PC-3 (cell line): ENCODE measurements around the gene FLT3. TPM values are rescaled to one million over a fixed set of nuclear protein-coding genes. Genes with fewer than 3 reads are reported as not detected.

ENCODE experiments used
- ATAC-seq: fragments of 200-7000 bp; cut with Tn5 transposase; 2 replicates; pipeline ENCODE4 v1.9.1; 2020; ENCODE audit warnings: mild to moderate bottlenecking, moderate library complexity
- BruUV-seq: library from RNA; stranded (reverse); fragments of 400-500 nt; replicated peaks from 2 replicates; lab custom pipeline; 2021; lab: Mats Ljungman, UMichigan
- CTCF ChIA-PET: fragments of 300-600 bp; sonication (Branson Sonifier 250); formaldehyde crosslinking; loops from one replicate; lab custom pipeline; 2022; ENCODE audit warnings: antibody characterized with exemption; lab: Charles Lee
- POLR2A ChIA-PET: fragments of 300-600 bp; sonication (Branson Sonifier 250); formaldehyde crosslinking; loops from one replicate; lab custom pipeline; 2022; ENCODE audit warnings: antibody characterized with exemption; ENCODE audit not compliant: unreplicated experiment; lab: Charles Lee
- DNase-seq: peaks from one replicate; pipeline ENCODE4 v3.0.0-alpha.2; 2015
- H2AFZ ChIP-seq: fragments of 300-600 bp; sonication (generic); 2 replicates; pipeline ENCODE4 v1.6.0; 2016; ENCODE audit warnings: antibody characterized with exemption, low read length
- H3F3A ChIP-seq: fragments of 300-600 bp; sonication (generic); one replicate; pipeline ENCODE4 v1.6.0; 2017; ENCODE audit warnings: antibody characterized with exemption, low read length, control low read depth, mild to moderate bottlenecking; ENCODE audit not compliant: unreplicated experiment
- H3K27ac ChIP-seq: fragments of 300-600 bp; sonication (generic); 2 replicates; pipeline ENCODE4 v1.5.1; 2016; ENCODE audit warnings: mild to moderate bottlenecking, low read length
- H3K27me3 ChIP-seq: fragments of 300-600 bp; sonication (generic); 2 replicates; pipeline ENCODE4 v1.6.1; 2016; ENCODE audit warnings: low read length, mixed read lengths
- H3K36me3 ChIP-seq: fragments of 300-600 bp; sonication (generic); 2 replicates; pipeline ENCODE4 v1.6.1; 2016; ENCODE audit warnings: low read depth, mixed run types, low read length, mixed read lengths
- H3K4me1 ChIP-seq: fragments of 300-600 bp; sonication (generic); 2 replicates; pipeline ENCODE4 v1.5.1; 2016; ENCODE audit warnings: low read length; ENCODE audit not compliant: insufficient read depth
- H3K4me2 ChIP-seq: fragments of 300-600 bp; sonication (generic); 2 replicates; pipeline ENCODE4 v1.6.0; 2016; ENCODE audit warnings: low read length
- H3K4me3 ChIP-seq: fragments of 300-600 bp; sonication (generic); 2 replicates; pipeline ENCODE4 v1.5.1; 2016; ENCODE audit warnings: mild to moderate bottlenecking, low read length, mixed read lengths
- H3K79me2 ChIP-seq: fragments of 300-600 bp; sonication (generic); 2 replicates; pipeline ENCODE4 v1.6.1; 2017; ENCODE audit warnings: low read length, mixed read lengths
- H3K9ac ChIP-seq: fragments of 300-600 bp; sonication (generic); 2 replicates; pipeline ENCODE4 v1.6.0; 2016; ENCODE audit warnings: mild to moderate bottlenecking, low read length
- H3K9me2 ChIP-seq: fragments of 300-600 bp; sonication (generic); replicated peaks from 2 replicates; pipeline ENCODE4 v1.6.1; 2016; ENCODE audit warnings: mixed run types, low read length, mixed read lengths
- H3K9me3 ChIP-seq: fragments of 300-600 bp; sonication (generic); 2 replicates; pipeline ENCODE4 v1.6.1; 2016; ENCODE audit warnings: low read length, mixed read lengths
- H4K20me1 ChIP-seq: fragments of 300-600 bp; sonication (generic); 2 replicates; pipeline ENCODE4 v1.6.1; 2016; ENCODE audit warnings: low read length, mixed read lengths
- CTCF ChIP-seq: fragments of 300-600 bp; sonication (generic); conservative IDR thresholded peaks from 2 replicates; pipeline ENCODE4 v1.5.1; 2017; ENCODE audit warnings: antibody characterized with exemption, low read depth, mild to moderate bottlenecking, low read length
- EZH2 ChIP-seq: fragments of 300-600 bp; sonication (generic); IDR thresholded peaks from one replicate; pipeline ENCODE4 v1.6.1; 2017; ENCODE audit warnings: antibody characterized with exemption, mild to moderate bottlenecking, low read length; ENCODE audit not compliant: unreplicated experiment
- EZH2phosphoT487 ChIP-seq: fragments of 300-600 bp; sonication (generic); IDR thresholded peaks from 2 replicates; pipeline ENCODE4 v1.6.1; 2018; ENCODE audit warnings: mild to moderate bottlenecking, antibody characterized with exemption, low read length, borderline replicate concordance
- intact Hi-C: fragments of 100-400 bp; cut with micrococcal nuclease; formaldehyde crosslinking; loops from 2 replicates; pipeline ENCODE4 v1.9.0; 2023
- total RNA-seq: library from RNA; depleted of rRNA; stranded (reverse); fragments of >200 nt; gene quantifications from 2 replicates; pipeline ENCODE4 v1.2.3, GENCODE V29; 2014

Gene FLT3
- total RNA-seq, 1 experiment from 2014 or later, result not detected

GRCh38 chr13:27959976-27960361 is 140.4 kb downstream of the FLT3 start:
- H3K9ac ChIP-seq, result peak overlapping the region; percentile 19; the same call in 1 of the 2 replicates
- H4K20me1 ChIP-seq, result no peaks in the 10 kb centered on the region
- TF ChIP-seq EZH2phosphoT487, result no peak
- no peak for TF ChIP-seq EZH2
- no peak for TF ChIP-seq CTCF
- CTCF ChIA-PET, result no interaction called here
- H3F3A ChIP-seq, result no peaks in the 10 kb centered on the region
- H3K27ac ChIP-seq, result no peak overlapping the region
- H3K79me2 ChIP-seq, result no peaks in the 10 kb centered on the region
- no peaks in the 10 kb centered on the region for H3K9me3 ChIP-seq
- intact Hi-C loops, result no loop called here
- BruUV-seq, result no TSS peak
- DNase-seq (no peak), ATAC-seq (no peak)
- H3K4me3 ChIP-seq, result peak overlapping the region; percentile 61
- H3K36me3 ChIP-seq, result no peaks in the 10 kb centered on the region
- H3K27me3 ChIP-seq, result peaks cover 18% of the 10 kb centered on the region
- peak overlapping the region; percentile 84 for H3K4me2 ChIP-seq
- H3K9me2 ChIP-seq, result no peaks in the 10 kb centered on the region
- H2AFZ ChIP-seq, result peak overlapping the region; percentile 67
- peaks cover 28% of the 10 kb centered on the region for H3K4me1 ChIP-seq
- POLR2A ChIA-PET, result no interaction called here

GRCh38 chr13:27956576-27957300 is 143.6 kb downstream of the FLT3 start:
- Histone ChIP-seq H2AFZ (no peak overlapping the region), H3K9ac (no peak overlapping the region), H3K4me3 (no peak overlapping the region), H4K20me1 (no peaks in the 10 kb centered on the region), H3F3A (no peaks in the 10 kb centered on the region), H3K4me1 (peaks cover 34% of the 10 kb centered on the region), H3K36me3 (no peaks in the 10 kb centered on the region), H3K27ac (peak overlapping the region; percentile 59), H3K9me2 (no peaks in the 10 kb centered on the region), H3K27me3 (peaks cover 16% of the 10 kb centered on the region), H3K79me2 (no peaks in the 10 kb centered on the region), H3K9me3 (no peaks in the 10 kb centered on the region), H3K4me2 (peak overlapping the region; percentile 30; the same call in 1 of the 2 replicates)
- DNase-seq, result peak; percentile 74
- BruUV-seq, result no TSS peak
- no peak for ATAC-seq
- intact Hi-C loops, result no loop called here
- ChIA-PET POLR2A (no interaction called here), CTCF (no interaction called here)
- TF ChIP-seq EZH2phosphoT487, result no peak

- Histone ChIP-seq H3F3A (no peaks in the 10 kb centered on the region), H4K20me1 (no peaks in the 10 kb centered on the region), H3K4me1 (peaks cover 22% of the 10 kb centered on the region), H3K27me3 (peaks cover 4% of the 10 kb centered on the region; the same call in 1 of the 2 replicates), H3K4me3 (peak overlapping the region; percentile 74; the same call in 1 of the 2 replicates), H2AFZ (peak overlapping the region; percentile 95; the same call in 1 of the 2 replicates), H3K36me3 (no peaks in the 10 kb centered on the region), H3K9me3 (no peaks in the 10 kb centered on the region), H3K4me2 (peak overlapping the region; percentile 91; the same call in 1 of the 2 replicates), H3K9me2 (no peaks in the 10 kb centered on the region), H3K9ac (no peak overlapping the region), H3K79me2 (no peaks in the 10 kb centered on the region), H3K27ac (no peak overlapping the region)
- intact Hi-C loops, result no loop called here
- no peak for TF ChIP-seq EZH2phosphoT487
- POLR2A ChIA-PET, result no interaction called here
- ATAC-seq (no peak), DNase-seq (no peak)
- CTCF ChIA-PET, result interaction anchor here (0.5 to 2.3 kb wide), 3 partner anchors 125 to 289 kb away, joined by 3 to 35 read pairs (median 15); no protein-coding TSS in a partner anchor
- TSS peak; percentile 24 for BruUV-seq
Observed at GRCh38 chr13:27955014-27955591, 145.3 kb downstream of the FLT3 start.
